H9 (cell line): ENCODE results near the gene LRRC8E. TPM values are rescaled to one million over a fixed set of nuclear protein-coding genes. Genes with fewer than 3 reads are reported as not detected.
A peak's percentile ranks its signal among the peaks of the same experiment; 100 is the strongest.

ENCODE experiments used
- DNase-seq: peaks from one replicate; pipeline ENCODE4 v3.0.0-alpha.2; 2017
- H2AFZ ChIP-seq: one replicate; pipeline ENCODE4 v1.6.1; 2013; ENCODE audit warnings: mild to moderate bottlenecking, low read length, control low read depth, moderate library complexity
- H2AK5ac ChIP-seq: 2 replicates; pipeline ENCODE4 v1.6.1; 2013; ENCODE audit warnings: low read length, control low read depth, mixed read lengths; ENCODE audit not compliant: insufficient read length
- H2BK120ac ChIP-seq: one replicate; pipeline ENCODE4 v1.6.1; 2013; ENCODE audit warnings: low read depth, mild to moderate bottlenecking, low read length, control low read depth, inconsistent platforms; ENCODE audit not compliant: poor library complexity, severe bottlenecking
- H2BK12ac ChIP-seq: 2 replicates; pipeline ENCODE4 v1.6.1; 2013; ENCODE audit warnings: low read length, control low read depth, mixed read lengths, low read depth; ENCODE audit not compliant: insufficient read length
- H2BK15ac ChIP-seq: 2 replicates; pipeline ENCODE4 v1.6.1; 2013; ENCODE audit warnings: low read depth, low read length, control low read depth
- H2BK20ac ChIP-seq: one replicate; pipeline ENCODE4 v1.6.1; 2013; ENCODE audit warnings: low read depth, mild to moderate bottlenecking, low read length, control low read depth, inconsistent platforms; ENCODE audit not compliant: poor library complexity, severe bottlenecking
- H2BK5ac ChIP-seq: 2 replicates; pipeline ENCODE4 v1.6.1; 2013; ENCODE audit warnings: low read length, control low read depth, mixed read lengths; ENCODE audit not compliant: insufficient read length
- H3K14ac ChIP-seq: 2 replicates; pipeline ENCODE4 v1.6.1; 2013; ENCODE audit warnings: low read length, control low read depth; ENCODE audit not compliant: insufficient read depth
- H3K18ac ChIP-seq: 2 replicates; pipeline ENCODE4 v1.6.1; 2013; ENCODE audit warnings: low read depth, mild to moderate bottlenecking, mixed read lengths, low read length, control low read depth; ENCODE audit not compliant: insufficient read length
- H3K23ac ChIP-seq: 2 replicates; pipeline ENCODE4 v1.6.1; 2013; ENCODE audit warnings: low read length, control low read depth, mixed read lengths, low read depth; ENCODE audit not compliant: insufficient read length
- H3K23me2 ChIP-seq: 2 replicates; pipeline ENCODE4 v1.6.1; 2013; ENCODE audit warnings: low read depth, mild to moderate bottlenecking, mixed read lengths, low read length, control low read depth; ENCODE audit not compliant: insufficient read length, poor library complexity, severe bottlenecking
- H3K27ac ChIP-seq: 2 replicates; pipeline ENCODE4 v1.5.1; 2013; ENCODE audit warnings: low read length, control low read depth, mixed read lengths, low read depth; ENCODE audit not compliant: insufficient read length
- H3K27me3 ChIP-seq: 2 replicates; pipeline ENCODE4 v1.6.1; 2013; ENCODE audit warnings: low read length, control low read depth, inconsistent platforms; ENCODE audit not compliant: insufficient read depth
- H3K4ac ChIP-seq: 2 replicates; pipeline ENCODE4 v1.6.1; 2013; ENCODE audit warnings: low read depth, mild to moderate bottlenecking, control low read depth, inconsistent platforms, low read length, moderate library complexity
- H3K4me1 ChIP-seq: 2 replicates; pipeline ENCODE4 v1.6.1; 2013; ENCODE audit warnings: low read length, control low read depth, inconsistent platforms; ENCODE audit not compliant: insufficient read depth
- H3K4me2 ChIP-seq: 2 replicates; pipeline ENCODE4 v1.6.1; 2013; ENCODE audit warnings: low read length, control low read depth, mixed read lengths; ENCODE audit not compliant: insufficient read length, insufficient read depth
- H3K56ac ChIP-seq: 2 replicates; pipeline ENCODE4 v1.6.1; 2013; ENCODE audit warnings: low read depth, mild to moderate bottlenecking, mixed read lengths, low read length, control low read depth; ENCODE audit not compliant: insufficient read length
- H3K79me1 ChIP-seq: 2 replicates; pipeline ENCODE4 v1.6.1; 2013; ENCODE audit warnings: low read depth, mild to moderate bottlenecking, moderate library complexity, low read length, control low read depth, inconsistent platforms; ENCODE audit not compliant: insufficient read depth, poor library complexity, severe bottlenecking
- H3K79me2 ChIP-seq: 2 replicates; pipeline ENCODE4 v1.6.1; 2013; ENCODE audit warnings: low read length, control low read depth, inconsistent platforms; ENCODE audit not compliant: insufficient read depth
- H3K9ac ChIP-seq: 2 replicates; pipeline ENCODE4 v1.6.1; 2013; ENCODE audit warnings: low read length, control low read depth, mixed read lengths; ENCODE audit not compliant: insufficient read length; ENCODE audit errors: extremely low read depth
- H3K9me3 ChIP-seq: one replicate; pipeline ENCODE4 v1.6.1; 2013; ENCODE audit warnings: low read depth, low read length, inconsistent platforms; ENCODE audit not compliant: control insufficient read depth
- H3T11ph ChIP-seq: one replicate; pipeline ENCODE4 v1.6.1; 2013; ENCODE audit warnings: mild to moderate bottlenecking, low read length, control low read depth, inconsistent platforms
- H4K20me1 ChIP-seq: one replicate; pipeline ENCODE4 v1.6.1; 2013; ENCODE audit not compliant: control insufficient read depth, insufficient read length, insufficient read depth
- H4K5ac ChIP-seq: 2 replicates; pipeline ENCODE4 v1.6.1; 2013; ENCODE audit warnings: low read depth, mild to moderate bottlenecking, mixed read lengths, low read length, control low read depth; ENCODE audit not compliant: insufficient read length
- H4K8ac ChIP-seq: replicated peaks from 2 replicates; pipeline ENCODE4 v1.6.1; 2013; ENCODE audit warnings: low read length, control low read depth, mixed read lengths, low read depth; ENCODE audit not compliant: insufficient read length
- H4K91ac ChIP-seq: 2 replicates; pipeline ENCODE4 v1.6.1; 2013; ENCODE audit warnings: low read depth, mild to moderate bottlenecking, moderate library complexity, mixed read lengths, low read length, control low read depth; ENCODE audit not compliant: insufficient read length
- H3K27ac Mint-ChIP-seq, 3 experiments: 2 replicates in 2 of 3; 3 replicates in 1 of 3; pipeline ENCODE4 v1.8.0; 2020 to 2021; ENCODE audit warnings: mixed read lengths in 3 of 3, mild to moderate bottlenecking in 1 of 3, moderate library complexity in 1 of 3
- H3K27me3 Mint-ChIP-seq: 2 replicates; pipeline ENCODE4 v1.8.0; 2021; ENCODE audit warnings: low read depth, mild to moderate bottlenecking, moderate library complexity, mixed read lengths
- H3K36me3 Mint-ChIP-seq, 3 experiments: 2 replicates in 2 of 3; 3 replicates in 1 of 3; pipeline ENCODE4 v1.8.0; 2020 to 2021; ENCODE audit warnings: low read depth in 3 of 3, mixed read lengths in 3 of 3; ENCODE audit not compliant: insufficient read depth in 1 of 3
- H3K4me1 Mint-ChIP-seq, 2 experiments: 2 replicates each; pipeline ENCODE4 v1.8.0; 2020; ENCODE audit warnings: mixed read lengths in 2 of 2
- H3K4me3 Mint-ChIP-seq, 2 experiments: 2 replicates in 1 of 2; 3 replicates in 1 of 2; pipeline ENCODE4 v1.8.0; 2020 to 2021; ENCODE audit warnings: mild to moderate bottlenecking in 2 of 2, mixed read lengths in 2 of 2, moderate library complexity in 1 of 2
- H3K9me3 Mint-ChIP-seq, 2 experiments: 2 replicates in 1 of 2; 3 replicates in 1 of 2; pipeline ENCODE4 v1.8.0; 2020; ENCODE audit warnings: mild to moderate bottlenecking in 2 of 2, mixed read lengths in 2 of 2, moderate library complexity in 1 of 2
- WGBS: extraction: QIAGEN DNeasy Blood & Tissue Kit; methylation state at CpG from one replicate; pipeline ENCODE4 v1.1.7; 2013; ENCODE audit warnings: missing lambda C conversion rate, low lambda C conversion rate, mixed read lengths; ENCODE audit not compliant: insufficient read length; ENCODE audit errors: extremely low coverage; 5-methylcytosine and 5-hydroxymethylcytosine counted together
- total RNA-seq: library from RNA; stranded (reverse); gene quantifications from 2 replicates; pipeline ENCODE4 v1.2.1, GENCODE V29; 2021
- TF ChIP-seq, protein P1 (sequence below): fragments of 200-600 bp; sonication (generic); conservative IDR thresholded peaks from 3 replicates; pipeline ENCODE4 v1.8.0; 2021; ENCODE audit warnings: antibody characterized with exemption, mild to moderate bottlenecking

LRRC8E gene
- total RNA-seq, 1 experiment from 2014 or later: 4.8 TPM

DNA sequence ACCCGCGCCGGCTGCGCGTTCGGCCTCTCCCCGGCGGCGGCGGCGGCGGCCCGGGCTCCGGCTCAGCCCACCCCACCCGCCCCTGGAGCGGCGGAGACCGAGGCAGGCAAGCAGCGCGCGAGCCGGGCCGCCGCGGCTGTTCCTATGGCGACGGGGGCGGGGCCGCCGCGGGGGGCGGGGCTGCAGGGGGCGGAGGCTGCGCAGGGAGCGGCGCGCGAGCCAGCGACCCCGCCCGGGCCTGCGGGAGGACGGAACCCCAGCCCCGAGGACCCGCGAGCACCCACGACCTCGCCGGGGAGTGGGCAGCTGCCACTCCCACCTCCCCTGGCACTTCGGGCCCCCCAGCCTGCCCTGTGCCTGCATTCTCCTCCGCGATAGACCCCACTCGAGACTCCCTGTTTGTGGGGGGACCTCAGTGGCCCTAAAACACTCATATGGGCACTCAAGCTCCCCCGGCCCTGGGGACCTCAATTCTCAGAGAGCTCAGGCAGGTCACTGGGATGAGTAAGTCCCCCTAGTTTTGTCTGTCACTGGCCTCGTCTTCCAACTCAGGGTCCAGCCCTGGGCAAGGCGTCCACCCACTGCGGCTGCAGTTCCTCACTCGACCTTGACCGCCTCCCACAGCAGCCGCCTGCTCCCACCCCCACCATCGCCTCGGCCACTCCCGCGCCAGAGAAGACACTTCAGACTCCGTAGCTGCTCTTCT lies 37.9 kb downstream of the LRRC8E start, which contains the start of gene CTXN1:
Gene CTXN1, minus strand, starts transcription at position 115 of the 706 bp plus-strand sequence. CDS start 597 bp downstream, outside the sequence.
- Histone ChIP-seq H3K23ac (no peak within 1 kb of the TSS), H3K9me3 (no peaks in the 10 kb centered on the region), H2BK12ac (no peak within 1 kb of the TSS), H4K91ac (no peak within 1 kb of the TSS), H2BK120ac (no peak within 1 kb of the TSS), H3K79me2 (no peaks in the 10 kb centered on the region), H4K20me1 (no peaks in the 10 kb centered on the region), H3T11ph (no peak within 1 kb of the TSS), H3K4me2 (peak within 1 kb of the TSS; percentile 51), H2BK5ac (no peak within 1 kb of the TSS), H3K23me2 (no peaks in the 10 kb centered on the region), H3K18ac (no peak within 1 kb of the TSS), H3K4ac (no peak within 1 kb of the TSS), H4K8ac (no peak within 1 kb of the TSS), H2BK15ac (no peak within 1 kb of the TSS; the same call in 1 of the 2 replicates), H3K27ac (no peak within 1 kb of the TSS), H2AK5ac (no peak within 1 kb of the TSS), H3K27me3 (no peaks in the 10 kb centered on the region), H3K56ac (no peak within 1 kb of the TSS), H3K9ac (no peak within 1 kb of the TSS), H2AFZ (no peak within 1 kb of the TSS), H3K14ac (peak within 1 kb of the TSS; percentile 62; the same call in 1 of the 2 replicates), H3K4me1 (0 out of 2 replicates have a peak, but pooled peaks cover 4% of the 10 kb centered on the region), H3K79me1 (no peaks in the 10 kb centered on the region), H2BK20ac (no peak within 1 kb of the TSS), H4K5ac (no peak within 1 kb of the TSS)
- peak; percentile 71 for DNase-seq
- peak within 1 kb of the TSS; percentile 78 to 91 for H3K4me3 Mint-ChIP-seq
- TF ChIP-seq, protein P1, sequence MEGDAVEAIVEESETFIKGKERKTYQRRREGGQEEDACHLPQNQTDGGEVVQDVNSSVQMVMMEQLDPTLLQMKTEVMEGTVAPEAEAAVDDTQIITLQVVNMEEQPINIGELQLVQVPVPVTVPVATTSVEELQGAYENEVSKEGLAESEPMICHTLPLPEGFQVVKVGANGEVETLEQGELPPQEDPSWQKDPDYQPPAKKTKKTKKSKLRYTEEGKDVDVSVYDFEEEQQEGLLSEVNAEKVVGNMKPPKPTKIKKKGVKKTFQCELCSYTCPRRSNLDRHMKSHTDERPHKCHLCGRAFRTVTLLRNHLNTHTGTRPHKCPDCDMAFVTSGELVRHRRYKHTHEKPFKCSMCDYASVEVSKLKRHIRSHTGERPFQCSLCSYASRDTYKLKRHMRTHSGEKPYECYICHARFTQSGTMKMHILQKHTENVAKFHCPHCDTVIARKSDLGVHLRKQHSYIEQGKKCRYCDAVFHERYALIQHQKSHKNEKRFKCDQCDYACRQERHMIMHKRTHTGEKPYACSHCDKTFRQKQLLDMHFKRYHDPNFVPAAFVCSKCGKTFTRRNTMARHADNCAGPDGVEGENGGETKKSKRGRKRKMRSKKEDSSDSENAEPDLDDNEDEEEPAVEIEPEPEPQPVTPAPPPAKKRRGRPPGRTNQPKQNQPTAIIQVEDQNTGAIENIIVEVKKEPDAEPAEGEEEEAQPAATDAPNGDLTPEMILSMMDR: no peak; the same call in 1 of the 3 replicates
- peaks cover 7 to 38% (median 19%) of the 10 kb centered on the region in 3 experiments; a peak in 6 of 7 replicates for H3K36me3 Mint-ChIP-seq
- no peaks in the 10 kb centered on the region for H3K27me3 Mint-ChIP-seq
- peak within 1 kb of the TSS in 1 of 3 experiments; percentile 94; a peak in 1 of 7 replicates for H3K27ac Mint-ChIP-seq
- H3K9me3 Mint-ChIP-seq: no peaks in the 10 kb centered on the region
- no CpG with 5 or more reads among the region's 65 CpGs for WGBS
- peaks cover 6 to 11% of the 10 kb centered on the region in 2 experiments for H3K4me1 Mint-ChIP-seq
